SK-N-MC (cell line): Measurements from ENCODE around the gene CDNF.

Experiments
- EZH2 ChIP-seq: fragments of 200-600 bp; sonication (generic); IDR thresholded peaks from one replicate; pipeline ENCODE4 v1.6.1; 2017; ENCODE audit warnings: antibody characterized with exemption
- POLR2AphosphoS5 ChIP-seq: IDR thresholded peaks from 2 replicates; pipeline ENCODE4 v1.6.1; 2012; ENCODE audit warnings: mild to moderate bottlenecking, low read depth, low read length, borderline replicate concordance

DNA sequence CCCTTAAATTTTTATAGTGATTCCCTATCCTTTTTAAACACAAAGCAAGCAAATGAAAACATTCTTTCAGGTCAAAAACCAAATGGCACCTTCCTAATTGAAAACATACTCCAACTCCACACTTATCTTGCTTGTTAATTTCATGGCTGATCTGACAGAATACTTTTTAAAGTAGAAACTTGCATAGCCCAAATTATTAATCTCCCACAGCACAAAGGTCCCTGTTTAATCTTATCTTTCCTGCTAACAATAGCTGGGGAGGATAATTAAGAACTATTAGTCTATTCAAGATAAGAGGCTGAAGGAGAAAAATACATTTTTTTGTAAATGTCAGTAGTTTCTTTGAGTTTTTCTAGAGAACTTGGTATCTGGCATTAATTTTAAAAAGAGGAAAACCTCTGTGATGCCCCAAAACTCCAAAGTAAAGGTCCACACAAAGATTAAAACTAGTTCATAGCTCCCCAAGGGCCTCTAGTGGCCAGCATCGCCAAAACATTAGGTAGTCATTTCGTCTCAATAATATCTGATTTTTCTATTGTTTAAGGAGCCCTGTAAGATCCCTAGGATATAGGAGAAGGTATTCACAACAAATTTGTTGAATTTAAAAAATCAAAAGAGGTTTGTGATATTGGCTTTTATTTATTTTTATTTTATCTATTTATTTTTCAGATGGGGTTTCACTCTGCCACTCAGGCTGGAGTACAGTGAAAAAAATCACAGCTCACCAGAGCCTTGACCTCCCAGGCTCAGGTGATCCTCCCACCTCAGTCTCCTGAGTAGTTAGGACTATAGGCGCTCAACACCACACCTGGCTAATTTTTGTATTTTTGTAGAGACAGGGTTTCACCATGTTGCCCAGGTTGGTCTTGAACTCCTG lies 14.7 kb downstream of the CDNF start:
- TF ChIP-seq POLR2AphosphoS5, result no peak
- no peak for TF ChIP-seq EZH2
